H54 (cell line): ENCODE results near the gene PLCXD3.
"Not testable (repeated sequence)": the region's sequence is repeated elsewhere in the genome, so short reads cannot be mapped to it uniquely, and the experiment has no call there.

Source experiments
- DNase-seq: peaks from one replicate; pipeline ENCODE4 v3.0.0; 2011; ENCODE audit warnings: low spot score, mixed read lengths; ENCODE audit not compliant: insufficient read length
- FAIRE-seq: peaks from 3 replicates; lab custom pipeline; 2011; peaks lifted over from hg19 to GRCh38; lab: Jason Lieb, UNC
- POLR2A ChIP-seq: IDR thresholded peaks from 2 replicates; pipeline ENCODE4 v1.6.1; 2011; ENCODE audit warnings: low read depth, mild to moderate bottlenecking, low read length

The PLCXD3 gene

GRCh38 chr5:41509399-41510175 is 814 bp downstream of the PLCXD3 start:
- FAIRE-seq (no peak), DNase-seq (no peak)
- no peak for TF ChIP-seq POLR2A

GRCh38 chr5:41508696-41509398 is 1.6 kb downstream of the PLCXD3 start:
- DNase-seq (no peak), FAIRE-seq (peak; percentile 33)
- TF ChIP-seq POLR2A = no peak

- FAIRE-seq (peak; percentile 90), DNase-seq (no peak)
- TF ChIP-seq POLR2A = no peak
Measured at GRCh38 chr5:41508186-41508585, 2.2 kb downstream of the PLCXD3 start.

GRCh38 chr5:41507501-41507900 is 2.9 kb downstream of the PLCXD3 start:
- FAIRE-seq = no peak
- DNase-seq = no peak
- no peak for TF ChIP-seq POLR2A

DNA sequence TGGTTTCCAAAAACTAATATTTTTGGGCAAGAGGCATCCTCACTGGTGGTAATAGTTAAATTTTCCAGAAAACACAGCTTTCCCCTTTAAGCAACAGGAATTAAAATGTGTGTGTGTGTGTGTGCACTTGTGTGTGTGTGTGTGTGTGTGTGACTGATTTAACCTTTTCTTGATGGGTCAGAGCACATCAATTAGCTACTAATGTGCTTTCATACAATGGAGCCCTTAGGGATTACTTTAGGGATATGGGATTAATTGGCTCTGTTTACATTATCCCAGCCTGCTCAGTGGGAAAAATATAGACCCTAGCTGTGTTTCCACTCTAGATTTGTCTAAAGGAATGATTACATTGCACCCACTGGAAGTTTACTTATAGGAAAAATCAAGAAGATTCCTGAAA is 6.5 kb downstream of the PLCXD3 start:
- TF ChIP-seq POLR2A = no peak
- DNase-seq = no peak
- no peak for FAIRE-seq

DNA sequence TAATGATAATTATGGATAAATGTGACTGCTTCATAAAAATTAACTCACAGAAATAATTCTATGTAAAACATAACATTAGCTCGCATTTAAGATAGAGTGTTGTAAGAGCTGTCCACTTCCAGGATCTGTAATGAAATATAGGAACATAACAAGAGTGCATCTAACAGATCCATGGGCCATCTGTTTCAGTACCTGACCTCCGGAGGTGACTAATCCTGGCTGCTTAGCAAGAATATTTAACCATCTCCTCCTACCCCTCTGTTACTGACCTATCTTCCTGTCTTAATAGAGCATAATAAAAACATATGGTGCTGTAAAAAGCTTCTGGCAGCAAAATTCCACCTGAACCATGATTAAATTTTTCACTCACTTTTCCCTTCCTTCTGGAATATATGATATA is 7.1 kb downstream of the PLCXD3 start:
- TF ChIP-seq POLR2A = no peak
- DNase-seq = no peak
- no peak for FAIRE-seq

DNA sequence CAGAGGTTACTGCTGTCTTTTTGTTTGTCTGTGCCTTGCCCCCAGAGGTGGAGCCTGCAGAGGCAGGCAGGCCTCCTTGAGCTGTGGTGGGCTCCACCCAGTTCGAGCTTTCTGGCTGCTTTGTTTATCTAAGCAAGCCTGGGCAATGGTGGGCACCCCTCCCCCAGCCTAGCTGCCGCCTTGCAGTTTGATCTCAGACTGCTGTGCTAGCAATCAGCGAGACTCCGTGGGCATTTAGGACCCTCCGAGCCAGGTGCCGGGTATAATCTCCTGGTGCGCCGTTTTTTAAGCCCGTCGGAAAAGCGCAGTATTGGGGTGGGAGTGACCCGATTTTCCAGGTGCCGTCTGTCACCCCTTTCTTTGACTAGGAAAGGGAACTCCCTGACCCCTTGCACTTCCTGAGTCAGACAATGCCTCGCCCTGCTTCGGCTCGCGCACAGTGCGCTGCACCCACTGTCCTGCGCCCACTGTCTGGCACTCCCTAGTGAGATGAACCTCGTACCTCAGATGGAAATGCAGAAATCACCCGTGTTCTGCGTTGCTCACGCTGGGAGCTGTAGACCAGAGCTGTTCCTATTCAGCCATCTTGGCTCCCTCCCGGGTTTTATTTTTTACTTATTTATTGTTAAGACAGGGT is 16.8 kb downstream of the PLCXD3 start:
- not testable (repeated sequence) for FAIRE-seq, DNase-seq

GRCh38 chr5:41485533-41485932 is 24.9 kb downstream of the PLCXD3 start:
- TF ChIP-seq POLR2A = no peak
- FAIRE-seq = no peak
- DNase-seq = no peak

DNA sequence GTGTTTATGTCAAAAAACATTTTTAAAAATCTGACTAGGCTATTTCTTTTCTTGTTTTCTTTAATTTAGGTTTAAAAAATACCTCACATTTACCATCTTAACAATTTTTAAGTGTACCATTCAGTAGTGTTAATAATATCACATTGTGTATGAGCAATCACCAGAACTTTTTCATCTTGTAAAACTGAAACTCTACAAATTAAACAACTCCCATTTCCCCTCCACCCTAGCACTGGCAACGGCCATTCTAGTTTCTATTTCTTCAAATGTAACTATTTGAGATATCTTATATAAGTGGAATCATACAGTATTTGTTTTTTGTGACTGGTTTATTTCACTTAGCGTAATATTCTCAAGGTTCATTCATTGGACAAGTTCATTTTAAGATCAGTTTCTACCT is 27.7 kb downstream of the PLCXD3 start:
- no peak for TF ChIP-seq POLR2A
- no peak for FAIRE-seq

GRCh38 chr5:41482173-41482572 is 28.2 kb downstream of the PLCXD3 start:
- TF ChIP-seq POLR2A = no peak
- DNase-seq = no peak
- no peak for FAIRE-seq

More for the DNA sequence above, 27.7 kb downstream of the PLCXD3 start:
- no peak for DNase-seq

GRCh38 chr5:41471571-41472208 is 38.7 kb downstream of the PLCXD3 start:
- DNase-seq, FAIRE-seq: not testable (repeated sequence)

DNA sequence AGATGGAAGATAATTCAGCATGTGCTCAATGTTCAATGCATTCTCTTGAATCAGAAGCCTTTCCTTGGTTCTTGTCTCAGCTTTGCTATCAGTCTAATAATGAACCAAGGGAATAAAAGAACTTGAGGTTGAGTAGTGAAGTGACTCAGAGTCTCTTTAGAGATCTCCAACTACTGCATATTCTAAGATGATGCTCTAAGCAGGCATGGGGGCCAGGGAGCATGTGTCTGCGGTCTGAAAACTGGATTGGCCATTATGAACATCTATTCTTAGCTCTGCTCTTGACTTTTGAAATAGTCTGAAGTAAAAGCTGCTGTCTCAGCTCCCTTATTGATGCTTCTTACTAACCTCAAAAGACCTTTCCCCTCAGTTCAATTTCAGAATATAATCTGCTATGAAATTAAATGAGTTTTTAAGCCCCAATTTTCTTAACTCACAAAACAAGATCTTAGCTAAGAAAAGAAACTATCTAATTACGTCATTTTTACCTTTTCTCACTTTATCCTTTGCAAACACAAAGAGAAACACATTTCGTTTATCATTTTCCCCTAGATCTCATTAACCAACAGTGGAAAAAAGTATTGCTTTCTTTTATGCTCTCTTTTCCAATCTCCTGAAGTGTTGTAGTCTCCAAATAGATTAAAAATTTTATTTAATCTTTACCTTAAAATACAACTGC is 44.8 kb downstream of the PLCXD3 start:
- FAIRE-seq (no peak), DNase-seq (no peak)
- TF ChIP-seq POLR2A = no peak

DNA sequence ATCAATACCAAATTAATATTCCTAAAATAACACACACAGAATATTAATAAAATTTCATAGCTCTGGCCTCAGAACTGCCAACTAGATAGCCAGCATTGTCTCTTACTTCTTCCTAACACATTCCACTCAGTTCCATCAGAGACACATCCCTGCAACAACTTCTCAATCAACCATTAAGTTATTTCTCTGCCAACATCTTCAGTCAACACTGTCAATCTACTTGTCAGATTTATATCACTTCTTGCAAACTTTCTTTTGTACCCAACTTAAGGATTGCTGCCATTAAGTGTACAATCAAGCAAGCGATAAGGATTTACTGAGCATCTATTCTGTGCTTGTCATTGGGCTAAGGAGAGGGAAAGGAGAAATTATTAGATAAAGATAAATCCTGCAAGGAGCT is 50.8 kb downstream of the PLCXD3 start:
- DNase-seq (no peak), FAIRE-seq (no peak)
- TF ChIP-seq POLR2A = no peak
